Calu3 (cell line): ENCODE measurements around the gene SUFU. TPM values are rescaled to one million over a fixed set of nuclear protein-coding genes. Genes with fewer than 3 reads are reported as not detected.

Source experiments
- BruUV-seq: library from RNA; stranded (reverse); fragments of 400-500 nt; replicated peaks from 2 replicates; lab custom pipeline; 2021; lab: Mats Ljungman, UMichigan
- CTCF ChIA-PET: fragments of 300-600 bp; sonication (Branson Sonifier 250); formaldehyde crosslinking; loops from one replicate; lab custom pipeline; 2022; ENCODE audit warnings: antibody characterized with exemption; lab: Charles Lee
- DNase-seq: peaks from one replicate; pipeline ENCODE4 v3.0.0; 2022
- H3K27ac Mint-ChIP-seq: one replicate; pipeline ENCODE4 v1.8.0; 2022; ENCODE audit warnings: mixed read lengths; ENCODE audit not compliant: unreplicated experiment
- H3K27me3 Mint-ChIP-seq: one replicate; pipeline ENCODE4 v1.8.0; 2022; ENCODE audit warnings: mixed read lengths; ENCODE audit not compliant: unreplicated experiment
- H3K36me3 Mint-ChIP-seq: one replicate; pipeline ENCODE4 v1.8.0; 2022; ENCODE audit warnings: mild to moderate bottlenecking, moderate library complexity, mixed read lengths; ENCODE audit not compliant: insufficient read depth, unreplicated experiment
- H3K4me1 Mint-ChIP-seq: one replicate; pipeline ENCODE4 v1.8.0; 2022; ENCODE audit warnings: mild to moderate bottlenecking, low read depth, mixed read lengths; ENCODE audit not compliant: unreplicated experiment
- H3K4me3 Mint-ChIP-seq: one replicate; pipeline ENCODE4 v1.8.0; 2022; ENCODE audit warnings: mild to moderate bottlenecking, low read depth, moderate library complexity, mixed read lengths; ENCODE audit not compliant: unreplicated experiment
- H3K9me3 Mint-ChIP-seq: one replicate; pipeline ENCODE4 v1.8.0; 2022; ENCODE audit warnings: low read depth, mixed read lengths; ENCODE audit not compliant: unreplicated experiment
- intact Hi-C: fragments of 100-400 bp; cut with micrococcal nuclease; formaldehyde crosslinking; loops from one replicate; pipeline ENCODE4 v1.10.0; 2022; ENCODE audit not compliant: unreplicated experiment
- total RNA-seq: library from RNA; stranded (reverse); gene quantifications from 2 replicates; pipeline ENCODE4 v1.2.3, GENCODE V29; 2022
- TF ChIP-seq, protein P1 (sequence below): fragments of 200-600 bp; IDR thresholded peaks from one replicate; pipeline ENCODE4 v1.8.0; 2022; ENCODE audit warnings: antibody characterized with exemption; ENCODE audit not compliant: unreplicated experiment

SUFU gene
- total RNA-seq, 1 experiment from 2014 or later = 7.0 TPM

DNA sequence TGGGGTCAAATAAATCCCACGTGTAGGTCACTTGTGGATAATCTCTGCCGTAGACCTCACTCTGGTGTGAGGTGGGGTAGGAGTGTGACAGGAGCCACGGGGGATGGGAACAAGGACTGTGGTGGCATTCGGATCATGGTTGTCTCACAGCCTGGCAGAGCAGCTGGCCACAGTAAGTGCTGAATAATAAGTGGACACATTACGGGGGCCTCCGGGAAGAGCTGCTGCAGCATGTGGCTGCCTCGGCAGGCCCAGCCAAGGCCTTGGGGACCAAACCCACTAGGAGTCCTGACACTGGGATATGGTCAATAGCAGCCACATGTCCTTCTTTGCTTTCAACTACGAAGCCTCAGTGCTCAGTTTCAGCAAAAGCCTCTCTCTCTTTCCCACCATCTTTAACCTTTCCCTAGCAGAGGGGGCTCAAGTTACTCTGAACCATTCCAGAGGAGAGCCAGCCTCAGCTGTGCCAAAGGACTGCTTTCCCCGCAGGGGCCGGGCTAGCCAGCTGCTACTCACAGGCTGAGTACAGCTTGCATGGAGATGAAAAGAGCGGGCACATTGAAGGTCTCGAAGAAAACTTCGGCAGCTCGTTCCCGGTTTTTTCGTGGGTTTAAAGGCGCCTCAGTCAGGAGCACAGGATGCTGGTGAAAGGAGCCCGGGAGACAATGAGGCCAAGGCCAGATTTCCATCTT, 18.5 kb upstream of the SUFU start:
- H3K36me3 Mint-ChIP-seq = peaks cover 31% of the 10 kb centered on the region
- H3K27me3 Mint-ChIP-seq = no peaks in the 10 kb centered on the region
- CTCF ChIA-PET = no interaction called here

DNA sequence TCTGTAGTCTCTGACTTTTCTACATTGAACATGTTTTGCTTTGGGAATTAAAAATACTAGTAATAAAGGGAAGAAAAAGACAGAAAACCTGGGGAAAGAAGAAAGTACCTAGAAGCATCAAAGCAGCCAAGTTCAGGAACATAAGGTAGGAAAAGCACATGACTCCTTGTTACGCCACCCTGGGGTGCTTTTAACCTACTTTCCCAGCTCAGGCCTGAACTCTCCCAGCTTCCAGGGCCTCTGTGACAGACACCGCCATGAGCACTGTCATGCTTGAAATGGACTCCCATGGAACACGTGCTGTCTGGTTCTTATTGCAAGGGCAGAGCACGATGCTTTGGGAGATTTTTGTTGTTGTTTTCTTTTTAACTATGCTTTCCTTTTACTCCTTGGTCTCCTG, 12.6 kb upstream of the SUFU start:
- no peaks in the 10 kb centered on the region for H3K9me3 Mint-ChIP-seq
- CTCF ChIA-PET = no interaction called here
- no peak overlapping the region for H3K4me3 Mint-ChIP-seq
- TF ChIP-seq, protein P1, sequence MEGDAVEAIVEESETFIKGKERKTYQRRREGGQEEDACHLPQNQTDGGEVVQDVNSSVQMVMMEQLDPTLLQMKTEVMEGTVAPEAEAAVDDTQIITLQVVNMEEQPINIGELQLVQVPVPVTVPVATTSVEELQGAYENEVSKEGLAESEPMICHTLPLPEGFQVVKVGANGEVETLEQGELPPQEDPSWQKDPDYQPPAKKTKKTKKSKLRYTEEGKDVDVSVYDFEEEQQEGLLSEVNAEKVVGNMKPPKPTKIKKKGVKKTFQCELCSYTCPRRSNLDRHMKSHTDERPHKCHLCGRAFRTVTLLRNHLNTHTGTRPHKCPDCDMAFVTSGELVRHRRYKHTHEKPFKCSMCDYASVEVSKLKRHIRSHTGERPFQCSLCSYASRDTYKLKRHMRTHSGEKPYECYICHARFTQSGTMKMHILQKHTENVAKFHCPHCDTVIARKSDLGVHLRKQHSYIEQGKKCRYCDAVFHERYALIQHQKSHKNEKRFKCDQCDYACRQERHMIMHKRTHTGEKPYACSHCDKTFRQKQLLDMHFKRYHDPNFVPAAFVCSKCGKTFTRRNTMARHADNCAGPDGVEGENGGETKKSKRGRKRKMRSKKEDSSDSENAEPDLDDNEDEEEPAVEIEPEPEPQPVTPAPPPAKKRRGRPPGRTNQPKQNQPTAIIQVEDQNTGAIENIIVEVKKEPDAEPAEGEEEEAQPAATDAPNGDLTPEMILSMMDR = no peak
- no peaks in the 10 kb centered on the region for H3K27me3 Mint-ChIP-seq
- intact Hi-C loops = no loop called here
- no peaks in the 10 kb centered on the region for H3K36me3 Mint-ChIP-seq
- H3K4me1 Mint-ChIP-seq = peaks cover 7% of the 10 kb centered on the region
- no peak for DNase-seq
- H3K27ac Mint-ChIP-seq = no peak overlapping the region
- BruUV-seq = no TSS peak

More for the DNA sequence above, 18.5 kb upstream of the SUFU start:
- Mint-ChIP-seq H3K9me3 (no peaks in the 10 kb centered on the region), H3K4me1 (no peaks in the 10 kb centered on the region), H3K4me3 (no peak overlapping the region), H3K27ac (no peak overlapping the region)
- TF ChIP-seq, protein P1 = no peak
- intact Hi-C loops = no loop called here
- DNase-seq = no peak
- no TSS peak for BruUV-seq

DNA sequence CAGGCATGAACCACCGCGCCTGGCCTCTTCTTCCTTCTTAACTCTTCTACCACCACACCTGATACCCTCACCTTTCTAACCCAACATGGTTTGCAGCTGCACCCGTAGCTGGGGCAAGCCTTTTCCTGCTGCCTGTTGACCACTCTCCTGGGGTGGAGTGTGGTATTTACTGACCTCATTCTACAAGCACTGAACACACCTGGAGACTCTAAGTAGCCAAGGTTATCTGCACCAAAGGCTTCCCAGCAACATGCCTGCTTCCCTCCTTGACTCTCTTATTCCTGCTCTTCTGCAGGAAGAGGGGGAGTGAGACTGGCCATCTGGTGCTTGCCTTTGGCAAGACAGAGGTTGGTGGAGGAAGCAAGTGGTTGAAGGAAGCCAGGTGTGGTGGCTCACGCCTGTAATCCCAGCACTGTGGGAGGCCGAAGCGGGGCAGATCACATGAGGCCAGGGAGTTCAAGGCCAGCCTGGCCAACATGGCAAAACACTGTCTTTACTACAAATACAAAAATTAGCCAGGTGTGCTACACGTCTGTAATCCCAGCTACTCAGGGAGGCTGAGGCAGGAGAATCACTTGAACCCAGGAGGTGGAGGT, 11.3 kb upstream of the SUFU start:
- DNase-seq = no peak
- Mint-ChIP-seq H3K9me3 (no peaks in the 10 kb centered on the region), H3K36me3 (no peaks in the 10 kb centered on the region), H3K4me1 (peaks cover 7% of the 10 kb centered on the region), H3K4me3 (no peak overlapping the region), H3K27ac (no peak overlapping the region), H3K27me3 (no peaks in the 10 kb centered on the region)
- intact Hi-C loops = no loop called here
- BruUV-seq = no TSS peak
- CTCF ChIA-PET = no interaction called here
- TF ChIP-seq, protein P1 = no peak

DNA sequence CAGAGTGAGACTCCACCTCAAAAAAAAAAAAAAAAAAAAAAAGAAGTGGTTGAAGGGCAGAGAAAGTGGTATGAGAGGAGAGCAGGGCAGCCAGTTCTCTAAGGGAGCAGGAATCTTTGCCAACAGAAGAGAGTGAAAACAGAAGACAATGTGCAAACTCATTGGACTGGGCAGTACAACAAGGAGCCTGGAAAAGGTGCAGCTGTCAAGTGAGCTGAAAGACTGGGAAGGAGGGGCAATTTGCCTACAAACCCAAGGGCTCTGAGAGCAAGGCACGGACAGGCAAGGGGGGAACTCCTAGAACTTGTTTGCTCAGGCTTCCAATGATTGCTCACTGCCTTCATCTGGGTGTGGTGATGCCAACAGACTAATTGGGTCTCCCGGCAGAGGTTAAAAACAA, 10.8 kb upstream of the SUFU start:
- Mint-ChIP-seq H3K4me1 (peaks cover 7% of the 10 kb centered on the region), H3K4me3 (no peak overlapping the region), H3K27ac (no peak overlapping the region), H3K36me3 (no peaks in the 10 kb centered on the region), H3K9me3 (no peaks in the 10 kb centered on the region), H3K27me3 (no peaks in the 10 kb centered on the region)
- intact Hi-C loops = no loop called here
- no peak for DNase-seq
- CTCF ChIA-PET = no interaction called here
- BruUV-seq = no TSS peak
- TF ChIP-seq, protein P1 = no peak
